Fibroblast of gingiva (primary cell): ENCODE results near the gene DISP3.

Experiments used
- DNase-seq: peaks from one replicate; pipeline ENCODE4 v3.0.0-alpha.2; 2011; ENCODE audit warnings: low read depth

DISP3 gene

GRCh38 chr1:11486231-11487009 is 7.5 kb downstream of the DISP3 start:
- DNase-seq = no peak

DNA sequence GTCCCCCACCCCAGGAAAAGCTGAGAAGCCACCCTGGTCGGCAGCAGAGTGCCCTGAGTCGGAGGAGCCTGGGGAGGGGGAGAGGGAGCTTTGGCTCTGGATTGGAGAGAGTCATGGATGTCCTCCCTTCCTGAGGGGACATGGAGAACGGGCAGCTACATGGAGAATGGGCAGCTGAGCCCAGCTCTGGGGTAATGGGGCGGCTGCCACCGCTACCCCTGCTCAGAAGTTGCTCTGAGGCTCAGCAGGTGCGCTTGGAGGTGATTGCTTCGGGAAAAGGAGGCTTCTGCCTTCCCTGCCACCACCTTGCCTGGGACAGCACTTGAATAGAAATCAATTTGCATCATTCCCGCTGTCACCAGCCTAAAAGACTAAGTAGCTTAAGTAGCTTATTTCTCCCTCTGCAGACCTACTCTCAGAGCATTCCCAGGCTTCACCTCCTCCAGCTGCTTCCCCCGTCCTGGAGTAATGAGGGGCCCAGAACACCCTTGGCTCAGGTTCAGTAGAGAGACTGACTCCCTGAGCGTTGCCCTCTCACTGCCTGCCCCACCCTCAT is 8.3 kb downstream of the DISP3 start:
- DNase-seq = no peak

GRCh38 chr1:11488201-11488770 is 9.3 kb downstream of the DISP3 start:
- no peak for DNase-seq

DNA sequence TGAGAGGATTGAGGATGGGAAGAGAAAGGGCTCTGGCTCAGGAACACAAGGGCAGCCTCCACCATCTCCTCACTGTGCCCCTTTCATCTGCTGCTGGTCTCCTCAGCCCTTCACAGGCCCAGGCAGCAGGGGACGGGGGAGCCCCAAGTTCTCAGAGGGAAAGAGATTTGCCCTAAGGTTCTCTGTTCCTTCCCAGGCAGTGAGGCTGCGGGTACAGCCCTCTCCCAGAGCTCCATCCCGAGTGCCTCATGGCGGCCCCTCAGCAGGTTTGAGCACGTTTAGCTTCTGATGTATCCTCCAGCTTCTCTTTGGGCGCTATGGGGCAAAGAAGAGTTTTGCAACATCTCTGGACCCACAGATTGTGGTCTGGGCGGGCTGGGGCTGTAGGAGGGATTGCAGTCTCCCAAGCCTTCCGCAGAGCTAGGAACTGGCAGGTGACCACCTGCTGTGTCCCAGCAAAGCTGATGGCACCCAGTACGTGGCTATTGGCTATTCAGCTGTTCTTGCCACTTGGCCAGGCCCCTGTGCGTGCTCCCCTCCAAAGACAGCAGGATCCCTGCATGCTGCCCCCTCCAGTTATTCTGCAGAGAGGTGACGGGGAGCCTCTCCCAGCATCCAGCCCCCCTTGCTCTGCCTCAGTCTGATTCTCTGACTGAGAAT is 10.1 kb downstream of the DISP3 start:
- DNase-seq = no peak

DNA sequence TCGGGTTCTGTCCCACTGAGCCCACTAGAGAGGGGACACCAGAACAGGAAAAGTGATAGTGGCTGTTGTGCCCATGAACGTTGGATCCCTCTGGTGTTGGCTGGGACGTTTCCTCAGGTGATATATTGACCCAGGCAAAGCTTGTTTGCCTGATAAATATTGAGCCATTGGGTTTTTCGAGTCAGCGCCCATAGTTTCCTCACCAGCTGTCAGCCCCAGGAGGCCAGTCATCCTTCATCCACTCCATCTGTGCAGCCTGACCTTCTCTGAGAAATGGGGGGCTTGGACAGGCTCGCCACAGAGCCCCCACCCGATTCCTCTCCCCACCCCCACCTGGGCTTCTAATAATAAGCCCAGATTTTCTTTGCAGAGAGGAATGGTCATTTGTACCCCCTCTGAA is 13.3 kb downstream of the DISP3 start:
- DNase-seq = no peak

DNA sequence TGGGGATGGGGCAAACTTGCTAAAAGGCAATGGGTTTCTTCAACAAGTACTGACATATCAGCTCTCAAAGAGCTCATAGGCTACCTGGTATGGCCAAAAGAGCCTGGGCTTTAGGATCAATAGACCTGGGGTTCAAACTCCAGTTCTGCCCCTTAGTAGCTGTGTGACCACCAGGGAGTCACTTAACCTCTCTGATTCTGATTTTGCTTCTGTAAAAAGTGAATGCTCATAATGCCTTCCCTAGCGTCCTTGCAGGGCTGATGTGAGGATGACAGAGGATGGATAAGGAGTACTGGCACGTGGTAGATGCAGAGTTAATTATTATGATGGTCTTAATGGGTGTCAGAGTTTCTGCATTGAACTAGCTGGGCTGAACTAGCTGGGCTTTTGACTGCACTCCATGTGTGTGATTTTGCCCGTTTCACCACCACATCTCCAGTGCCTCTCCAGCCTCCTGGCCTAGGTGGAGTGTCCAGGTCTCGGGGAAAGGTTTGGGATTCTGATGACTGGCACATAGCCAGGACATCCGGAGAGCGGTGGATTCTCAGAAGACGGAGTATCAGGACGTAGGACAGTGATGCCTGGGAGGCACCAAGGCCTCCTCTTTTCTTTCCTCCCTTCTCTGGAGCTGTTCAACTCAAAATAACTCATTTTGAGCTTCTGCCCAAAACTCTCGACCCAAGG is 15.2 kb downstream of the DISP3 start:
- DNase-seq = no peak

DNA sequence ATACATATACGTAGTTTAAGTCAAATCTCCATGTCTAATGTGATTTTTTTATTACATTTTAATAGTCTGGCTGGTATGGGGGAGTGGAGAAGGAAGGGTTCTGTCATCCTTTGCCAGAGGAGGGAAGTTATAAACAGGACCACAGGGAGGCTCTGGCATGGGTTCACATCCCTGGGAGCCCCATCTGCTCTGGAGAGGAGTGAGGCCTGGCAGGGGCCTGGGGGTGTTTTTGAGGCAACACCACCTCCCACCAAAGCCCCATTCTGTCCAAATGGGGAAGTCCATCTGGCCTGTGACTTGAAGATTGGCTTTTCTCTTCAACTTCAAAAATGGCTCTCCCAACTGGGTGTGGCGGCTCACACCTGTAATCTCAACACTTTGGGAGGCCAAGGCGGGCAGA is 15.8 kb downstream of the DISP3 start:
- no peak for DNase-seq

- DNase-seq = no peak
Observed at GRCh38 chr1:11495579-11495978, 16.6 kb downstream of the DISP3 start.

DNA sequence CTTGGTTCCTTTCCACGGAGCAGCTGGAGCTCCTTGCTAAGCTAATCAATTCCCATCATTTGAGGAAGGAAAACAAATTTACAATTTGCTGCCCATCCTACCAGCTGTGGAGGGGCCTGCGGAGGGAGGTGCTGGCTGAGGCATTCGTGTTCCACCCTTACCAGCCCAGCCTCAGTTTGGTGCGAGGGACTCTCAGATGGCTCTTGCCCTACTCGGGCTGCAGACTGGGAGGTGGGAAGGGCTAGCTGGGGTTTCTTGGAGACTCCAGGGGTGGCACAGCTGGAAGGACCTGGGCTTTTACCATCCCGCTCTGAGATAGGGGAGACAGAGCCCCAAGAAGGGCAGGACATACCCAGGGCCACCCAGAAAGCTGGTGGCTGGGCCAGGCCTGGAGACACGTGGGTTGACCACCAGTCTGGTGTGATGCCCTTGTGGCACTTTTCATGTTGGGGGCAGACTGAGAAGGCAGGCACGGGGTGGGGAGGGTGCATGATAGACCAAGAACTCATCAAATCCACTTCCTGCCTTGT is 17.7 kb downstream of the DISP3 start:
- DNase-seq = no peak

DNA sequence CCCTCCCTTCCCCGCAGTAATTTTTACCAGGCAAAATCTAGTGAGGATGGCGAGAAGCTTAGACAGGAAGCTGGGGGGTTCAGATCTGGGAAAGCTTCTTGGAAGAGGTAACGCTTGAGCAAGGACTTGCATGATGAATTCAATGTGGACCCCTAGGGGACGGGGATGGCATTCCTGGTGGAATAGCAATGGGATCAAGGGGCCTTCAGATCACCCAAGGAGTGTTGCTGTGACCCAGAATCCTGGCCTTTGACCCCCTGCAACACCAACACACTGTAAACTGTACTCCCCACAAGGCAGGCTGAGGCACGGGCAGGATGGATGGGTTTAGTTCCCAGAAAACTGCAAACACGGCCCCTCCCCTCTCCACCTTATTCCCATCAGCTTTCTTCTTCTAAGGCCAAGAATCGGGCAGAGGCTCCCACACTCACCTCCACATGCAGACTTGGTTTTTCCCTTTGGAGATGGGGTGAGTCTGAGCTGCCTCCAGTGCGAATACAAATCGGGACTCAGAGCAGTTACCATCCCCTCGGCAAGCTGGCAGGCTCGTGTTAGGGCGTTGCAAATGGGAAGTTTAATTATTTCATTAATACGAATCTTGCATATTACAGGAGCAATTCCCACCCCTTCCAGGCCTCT is 20.1 kb downstream of the DISP3 start:
- DNase-seq = no peak

DNA sequence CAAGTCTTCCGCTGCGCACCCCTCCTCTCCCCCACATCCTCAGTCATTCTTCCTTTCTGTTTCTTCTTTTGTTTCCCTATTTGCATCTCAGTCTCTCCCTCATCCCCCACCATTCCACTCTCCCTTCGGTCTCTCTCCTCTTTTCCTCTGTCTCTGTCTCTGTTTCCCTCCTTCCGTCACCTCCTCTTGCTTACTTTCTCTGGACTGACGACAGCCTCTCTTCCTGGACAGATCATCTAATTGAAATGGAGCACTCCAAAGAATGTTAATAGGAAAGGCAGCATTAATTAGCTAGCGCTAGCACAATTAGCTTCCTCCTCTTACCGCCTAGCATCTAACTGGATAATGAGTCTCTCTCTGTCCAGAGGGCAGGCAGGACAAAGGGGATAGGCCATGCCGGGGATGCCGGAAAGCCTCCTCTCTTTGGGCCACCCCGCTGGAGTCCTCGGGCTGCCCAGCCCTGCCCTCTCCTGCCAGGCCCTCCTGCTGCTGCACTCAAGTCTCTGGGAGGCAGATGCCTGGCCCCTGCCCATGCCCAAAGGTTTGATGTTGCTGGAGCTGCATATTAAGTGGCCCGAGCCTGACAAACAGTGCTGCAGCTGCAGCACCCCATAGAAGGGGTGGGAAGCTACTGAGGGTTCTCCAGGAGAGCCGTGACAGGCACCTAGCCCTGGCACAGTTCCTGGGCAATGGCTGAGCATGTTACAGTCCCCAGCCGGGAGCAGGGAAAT is 20.8 kb downstream of the DISP3 start:
- no peak for DNase-seq

DNA sequence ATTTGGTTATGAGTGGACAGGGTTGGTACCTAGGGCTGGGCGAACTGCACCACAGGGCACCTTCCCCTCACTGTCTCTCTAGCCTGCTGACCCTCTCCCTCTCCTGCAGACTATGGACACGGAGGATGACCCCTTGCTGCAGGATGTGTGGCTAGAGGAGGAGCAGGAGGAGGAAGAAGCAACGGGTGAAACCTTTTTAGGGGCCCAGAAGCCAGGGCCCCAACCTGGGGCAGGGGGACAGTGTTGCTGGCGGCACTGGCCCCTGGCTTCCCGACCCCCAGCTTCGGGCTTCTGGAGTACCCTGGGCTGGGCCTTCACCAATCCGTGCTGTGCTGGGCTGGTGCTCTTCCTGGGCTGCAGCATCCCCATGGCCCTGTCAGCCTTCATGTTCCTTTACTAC is 21.9 kb downstream of the DISP3 start:
- DNase-seq = no peak

GRCh38 chr1:11501491-11501897 is 22.5 kb downstream of the DISP3 start:
- DNase-seq = no peak

DNA sequence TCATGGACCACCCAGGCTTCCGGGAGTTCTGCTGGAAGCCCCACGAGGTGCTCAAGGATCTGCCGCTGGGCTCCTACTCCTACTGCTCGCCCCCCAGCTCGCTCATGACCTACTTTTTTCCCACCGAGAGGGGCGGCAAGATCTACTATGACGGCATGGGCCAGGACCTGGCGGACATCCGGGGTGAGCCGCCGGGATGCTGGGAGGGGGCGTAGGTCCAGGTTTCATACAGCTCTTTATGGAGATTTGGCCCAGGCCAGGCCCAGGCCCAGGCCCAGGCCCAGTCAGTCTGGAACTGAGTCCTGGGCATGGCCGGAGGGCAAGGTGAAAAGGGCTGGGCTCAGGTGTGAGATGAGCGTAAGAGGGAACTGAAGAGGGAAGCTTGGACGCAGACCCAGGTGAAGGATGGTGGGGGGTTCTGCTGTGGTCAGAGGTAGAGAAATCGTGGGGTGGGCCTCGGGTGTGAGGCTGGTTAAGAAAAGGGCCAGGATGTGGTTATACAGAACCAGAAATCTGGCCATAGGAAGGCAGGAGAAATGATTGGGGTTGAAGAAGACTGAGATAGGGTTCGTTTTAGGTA is 23.0 kb downstream of the DISP3 start:
- no peak for DNase-seq

DNA sequence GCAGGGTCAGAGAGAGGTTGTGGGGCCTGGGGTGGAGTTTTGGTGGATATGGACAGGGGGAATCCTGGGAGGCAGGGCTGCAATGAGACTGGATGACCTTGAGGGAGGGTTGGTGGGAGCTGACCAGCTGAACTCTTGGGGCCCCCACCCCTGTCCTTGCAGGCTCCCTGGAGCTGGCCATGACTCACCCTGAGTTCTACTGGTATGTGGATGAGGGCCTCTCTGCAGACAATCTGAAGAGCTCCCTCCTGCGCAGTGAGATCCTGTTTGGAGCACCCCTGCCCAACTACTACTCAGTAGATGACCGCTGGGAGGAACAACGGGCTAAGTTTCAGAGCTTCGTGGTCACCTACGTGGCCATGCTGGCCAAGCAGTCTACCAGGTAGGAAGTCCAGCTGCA is 23.6 kb downstream of the DISP3 start:
- DNase-seq = no peak

- DNase-seq = no peak
Observed at GRCh38 chr1:11504599-11504998, 25.6 kb downstream of the DISP3 start.

DNA sequence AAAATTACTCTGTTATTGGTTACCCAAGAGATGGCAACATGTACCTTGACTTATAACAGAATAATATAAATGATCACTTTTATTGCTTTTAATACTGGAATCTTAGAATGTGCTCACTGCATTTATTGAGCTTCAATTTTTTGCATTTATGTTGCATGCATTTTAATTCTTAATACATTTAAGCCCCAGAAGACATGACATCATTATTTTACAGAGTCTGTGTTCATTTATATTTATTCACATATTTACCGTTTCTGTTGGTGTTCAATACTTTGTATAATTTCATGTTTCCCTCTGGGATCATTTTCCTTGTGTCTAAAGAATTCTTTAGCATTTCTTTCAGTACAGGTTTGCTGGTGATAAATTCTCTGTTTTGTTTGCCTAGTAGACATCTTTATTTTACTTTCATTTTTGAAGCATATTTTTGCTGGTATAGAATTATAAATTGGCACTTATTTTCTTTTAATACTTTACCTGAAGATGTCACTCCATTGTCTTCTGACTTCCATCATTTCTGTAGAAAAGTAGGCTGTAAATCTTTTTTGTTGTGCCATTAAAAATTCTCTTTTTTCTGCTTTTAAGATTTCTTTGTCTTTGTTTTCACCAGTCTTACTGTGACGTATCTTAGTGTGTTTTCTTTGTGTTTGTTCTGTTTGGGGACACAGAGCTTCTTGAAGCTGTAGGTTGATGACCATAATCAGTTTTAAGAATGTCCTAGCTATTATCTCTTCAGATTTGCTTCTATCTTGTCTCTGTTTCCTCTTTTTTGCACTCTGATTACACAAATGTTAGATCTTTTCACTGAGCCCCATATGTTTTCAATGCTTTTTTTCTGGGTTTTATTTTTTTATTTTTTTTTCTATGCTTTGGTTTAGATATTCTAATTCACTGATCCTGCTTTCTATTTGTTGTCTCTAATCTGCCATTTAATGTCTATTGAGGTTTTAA is 26.9 kb downstream of the DISP3 start:
- DNase-seq = no peak

DNA sequence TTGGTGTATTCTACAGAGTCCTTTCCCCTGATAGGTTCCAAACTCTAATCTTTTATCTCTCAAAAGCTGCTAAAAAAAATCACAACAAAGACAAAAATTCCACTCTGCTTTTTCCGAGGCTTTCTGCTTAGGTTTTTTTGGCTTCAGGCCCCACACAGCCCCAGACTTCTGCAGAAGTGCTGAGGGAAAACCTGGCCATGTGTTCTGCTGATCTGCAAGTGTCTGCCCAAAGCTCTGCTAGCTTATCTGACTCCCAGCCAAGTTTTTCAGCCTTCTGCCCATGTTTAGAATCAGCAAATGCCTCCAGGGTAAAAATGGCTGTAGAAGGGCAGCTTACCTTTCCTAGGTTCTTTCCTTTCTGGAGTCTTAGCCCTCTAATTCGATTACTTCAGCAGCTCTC is 28.4 kb downstream of the DISP3 start:
- DNase-seq = no peak

- DNase-seq = no peak
Observed at GRCh38 chr1:11513681-11514080, 34.7 kb downstream of the DISP3 start.

DNA sequence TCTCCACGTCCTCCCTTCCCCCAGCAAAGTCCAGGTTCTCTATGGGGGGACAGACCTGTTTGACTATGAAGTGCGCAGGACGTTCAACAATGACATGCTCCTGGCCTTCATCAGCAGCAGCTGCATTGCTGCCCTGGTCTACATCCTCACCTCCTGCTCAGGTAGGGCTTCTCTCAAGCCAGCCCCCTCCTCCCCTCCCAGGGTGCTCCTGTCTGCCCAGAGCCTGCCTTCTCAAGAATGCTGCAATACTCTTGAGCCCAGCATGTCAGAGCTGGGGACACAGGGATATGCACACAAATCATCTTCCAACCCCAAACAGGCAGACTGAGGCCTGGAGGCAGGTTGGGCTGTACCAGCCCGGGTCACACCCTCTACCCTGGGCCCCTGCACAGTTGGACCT is 35.4 kb downstream of the DISP3 start:
- no peak for DNase-seq
